ENCODE results near the gene NCF2.

- TF ChIP-seq POLR2A (IDR thresholded peaks at IDR 0.05; ENCODE audit: low read depth, low read length) (no peak), POLR2AphosphoS5 (IDR thresholded peaks at IDR 0.05; ENCODE audit: low read depth, low read length) (no peak)
These were observed 19.6 kb upstream of the NCF2 start for GRCh38 chr1:183609759-183610452.
